Right lobe of liver (tissue), 6 donors: Measurements from ENCODE around the gene MYO1A. TPM values are rescaled to one million over a fixed set of nuclear protein-coding genes. Genes with fewer than 3 reads are reported as not detected.

Experiments
- ATAC-seq, 4 donors: fragments of 200-7000 bp; cut with Tn5 transposase; one replicate each; pipeline ENCODE4 v1.9.1; 2020; ENCODE audit warnings: mild to moderate bottlenecking in 4 of 4, moderate library complexity in 4 of 4
- DNase-seq, 3 donors: peaks; one replicate each; pipeline ENCODE4 v3.0.0-alpha.2; 2020
- H3K27ac ChIP-seq, 3 donors: fragments of 200-600 bp; one replicate each; pipeline ENCODE4 v1.8.0; 2022
- H3K27me3 ChIP-seq, 2 donors: fragments of 200-600 bp; one replicate each; pipeline ENCODE4 v1.8.0; 2022
- H3K36me3 ChIP-seq, 4 donors: fragments of 200-600 bp; sonication (generic) in 1 of 4; one replicate each; pipeline versions ENCODE4 v1.5.1 to v1.8.0; 2017 to 2022; ENCODE audit warnings: control low read depth in 1 of 4
- H3K4me1 ChIP-seq, 4 donors: fragments of 200-600 bp; sonication (generic) in 1 of 4; one replicate each; pipeline versions ENCODE4 v1.5.1 to v1.8.0; 2017 to 2022; ENCODE audit warnings: control low read depth in 1 of 4
- H3K4me3 ChIP-seq, 3 donors: fragments of 200-600 bp; one replicate each; pipeline ENCODE4 v1.8.0; 2022
- H3K9me3 ChIP-seq, 4 donors: fragments of 200-600 bp; sonication (generic) in 1 of 4; one replicate each; pipeline versions ENCODE4 v1.5.1 to v1.8.0; 2017 to 2022; ENCODE audit warnings: control low read depth in 1 of 4
- CTCF ChIP-seq, 4 donors: fragments of 200-600 bp in 3 of 4; fragments of 450-650 bp in 1 of 4; IDR thresholded peaks; one replicate each; pipeline versions ENCODE4 v1.5.1 to v1.8.0; 2016 to 2022; ENCODE audit warnings: antibody characterized with exemption in 4 of 4, mild to moderate bottlenecking in 2 of 4
- POLR2A ChIP-seq: fragments of 450-650 bp; IDR thresholded peaks from one replicate; pipeline ENCODE4 v1.6.1; 2017; ENCODE audit warnings: antibody characterized with exemption, mild to moderate bottlenecking
- WGBS: methylation state at CpG from one replicate; pipeline ENCODE4 v1.1.6; 2018; ENCODE audit warnings: low coverage, low lambda C conversion rate; ENCODE audit not compliant: insufficient coverage; ENCODE audit errors: missing lambda C conversion rate; 5-methylcytosine and 5-hydroxymethylcytosine counted together
- intact Hi-C, 2 donors: fragments of 100-400 bp; cut with DNase I; formaldehyde crosslinking; loops; one replicate each; pipeline versions ENCODE4 v1.11.2 to v1.14.1; 2022
- total RNA-seq, 6 experiments: library from RNA; depleted of rRNA in 2 of 6; stranded (reverse); fragments of >200 nt in 2 of 6; fragmentation: NEBNext Ultra II Directional in 3 of 6; extraction: Animal tissue kit (Norgen Biotek cat#: 25700) in 3 of 6; gene quantifications; one replicate each; pipeline versions ENCODE4 v1.1.0 to v1.2.4, GENCODE V29; 2016 to 2023
- donor health status: DM: no; HTN: yes; CAD: no.
- donor health status: DM: no; HTN: no; CAD: no.
- donor health status: DM: no; HTN: no; CAD: no.
- donor health status: DM: no; HTN: yes; CAD: no.
- donor health status: DM: no; HTN: yes; CAD: no.

MYO1A gene
- total RNA-seq, 6 experiments from 2014 or later: 0.27 to 1.9 (median 0.68) TPM; not detected in 1

GRCh38 chr12:57006809-57007475 lies 43.0 kb downstream of the MYO1A start:
- peaks cover 0 to 33% (median 12%) of the 10 kb centered on the region in 4 donors for H3K4me1 ChIP-seq
- peak overlapping the region in 2 of 3 donors; percentile 74 to 89 for H3K4me3 ChIP-seq
- H3K36me3 ChIP-seq: peaks cover 0 to 23% (median 10%) of the 10 kb centered on the region in 4 donors
- intact Hi-C loops: no loop called here
- WGBS: 38% methylated on average over 8 of the region's 10 CpGs
- DNase-seq: no peak
- TF ChIP-seq POLR2A (no peak), CTCF (IDR thresholded peaks at IDR 0.05) (peak in 1 of 4 donors; percentile 2)
- H3K27me3 ChIP-seq: no peaks in the 10 kb centered on the region
- no peak for ATAC-seq
- H3K27ac ChIP-seq: peak overlapping the region; percentile 37 to 65 (median 62)
- H3K9me3 ChIP-seq: no peaks in the 10 kb centered on the region

GRCh38 chr12:57005980-57006808 lies 43.7 kb downstream of the MYO1A start, which contains the start of gene ZBTB39:
ZBTB39 (minus strand) TSS chr12:57006546; CDS start chr12:57004917, 1,629 bp downstream.
- Histone ChIP-seq H3K27me3 (no peaks in the 10 kb centered on the region), H3K27ac (peak within 1 kb of the TSS; percentile 48 to 77 (median 70)), H3K4me1 (peaks cover 0 to 40% (median 14%) of the 10 kb centered on the region in 4 donors), H3K4me3 (peak within 1 kb of the TSS; percentile 74 to 89 (median 85)), H3K9me3 (no peaks in the 10 kb centered on the region), H3K36me3 (peaks cover 0 to 23% (median 10%) of the 10 kb centered on the region in 4 donors)
- TF ChIP-seq CTCF (IDR thresholded peaks at IDR 0.05) (peak; percentile 50 to 78 (median 58)), POLR2A (peak; percentile 34)
- 0% methylated on average over 7 of the region's 94 CpGs for WGBS
- intact Hi-C loops: no loop called here
- ATAC-seq (peak; percentile 59 to 80 (median 69)), DNase-seq (peak; percentile 65 to 68 (median 68))

- ATAC-seq (no peak), DNase-seq (no peak)
- peak overlapping the region in 1 of 3 donors; percentile 74 for H3K4me3 ChIP-seq
- H3K36me3 ChIP-seq: peaks cover 0 to 23% (median 10%) of the 10 kb centered on the region in 4 donors
- H3K9me3 ChIP-seq: no peaks in the 10 kb centered on the region
- whole genome bisulfite sequencing: 60% methylated on average over 1 of the region's 6 CpGs
- TF ChIP-seq CTCF (IDR thresholded peaks at IDR 0.05) (no peak), POLR2A (no peak)
- H3K4me1 ChIP-seq: peaks cover 0 to 44% (median 17%) of the 10 kb centered on the region in 4 donors
- intact Hi-C loops: no loop called here
- no peaks in the 10 kb centered on the region for H3K27me3 ChIP-seq
- H3K27ac ChIP-seq: no peak overlapping the region
Measured at GRCh38 chr12:57004651-57005050, 45.3 kb downstream of the MYO1A start.

- Histone ChIP-seq H3K4me3 (no peak overlapping the region), H3K9me3 (no peaks in the 10 kb centered on the region), H3K27me3 (no peaks in the 10 kb centered on the region), H3K27ac (no peak overlapping the region), H3K4me1 (peaks cover 0 to 40% (median 17%) of the 10 kb centered on the region in 4 donors), H3K36me3 (peaks cover 0 to 23% (median 10%) of the 10 kb centered on the region in 4 donors)
- DNase-seq: no peak
- intact Hi-C loops: no loop called here
- WGBS: 95% methylated on average over 6 of the region's 13 CpGs
- TF ChIP-seq CTCF (IDR thresholded peaks at IDR 0.05): no peak
- TF ChIP-seq POLR2A: no peak
- no peak for ATAC-seq
Measured at GRCh38 chr12:57003395-57003794, 46.5 kb downstream of the MYO1A start.
